Measurements from ENCODE around the gene DPRX.

The DPRX gene

GRCh38 chr19:53644061-53644816 lies 12.4 kb downstream of the DPRX start:
- Histone ChIP-seq H3K27ac (ENCODE audit: low read depth in 2 of 2, low read length in 2 of 2) (no peak overlapping the region), H3K9me3 (ENCODE audit: control insufficient read depth in 2 of 2, low read length in 2 of 2) (no peaks in the 10 kb centered on the region), H3K4me3 (ENCODE audit: low read length in 2 of 2) (no peak overlapping the region), H3K36me3 (ENCODE audit: control insufficient read depth in 2 of 2, insufficient read depth in 2 of 2, low read length in 2 of 2) (no peaks in the 10 kb centered on the region), H3K9ac (ENCODE audit: low read depth in 1 of 2, low read length in 2 of 2) (no peak overlapping the region), H3K27me3 (ENCODE audit: control insufficient read depth in 2 of 2, insufficient read depth in 2 of 2, low read length in 2 of 2) (no peaks in the 10 kb centered on the region), H3K4me1 (ENCODE audit: control insufficient read depth in 2 of 2, insufficient read depth in 2 of 2, low read length in 2 of 2) (no peaks in the 10 kb centered on the region)

- Histone ChIP-seq H3K36me3 (ENCODE audit: control insufficient read depth in 2 of 2, insufficient read depth in 2 of 2, low read length in 2 of 2) (no peaks in the 10 kb centered on the region), H3K9me3 (ENCODE audit: control insufficient read depth in 2 of 2, low read length in 2 of 2) (peaks cover 0 to 4% of the 10 kb centered on the region in 2 donors), H3K9ac (ENCODE audit: low read depth in 1 of 2, low read length in 2 of 2) (no peak overlapping the region), H3K27me3 (ENCODE audit: control insufficient read depth in 2 of 2, insufficient read depth in 2 of 2, low read length in 2 of 2) (no peaks in the 10 kb centered on the region), H3K27ac (ENCODE audit: low read depth in 2 of 2, low read length in 2 of 2) (no peak overlapping the region), H3K4me3 (ENCODE audit: low read length in 2 of 2) (no peak overlapping the region), H3K4me1 (ENCODE audit: control insufficient read depth in 2 of 2, insufficient read depth in 2 of 2, low read length in 2 of 2) (no peaks in the 10 kb centered on the region)
These were observed 14.3 kb downstream of the DPRX start for GRCh38 chr19:53646144-53646543.

- Histone ChIP-seq H3K9me3 (ENCODE audit: control insufficient read depth in 2 of 2, low read length in 2 of 2) (peaks cover 0 to 4% of the 10 kb centered on the region in 2 donors), H3K27me3 (ENCODE audit: control insufficient read depth in 2 of 2, insufficient read depth in 2 of 2, low read length in 2 of 2) (no peaks in the 10 kb centered on the region), H3K27ac (ENCODE audit: low read depth in 2 of 2, low read length in 2 of 2) (no peak overlapping the region), H3K9ac (ENCODE audit: low read depth in 1 of 2, low read length in 2 of 2) (no peak overlapping the region), H3K4me3 (ENCODE audit: low read length in 2 of 2) (no peak overlapping the region), H3K36me3 (ENCODE audit: control insufficient read depth in 2 of 2, insufficient read depth in 2 of 2, low read length in 2 of 2) (no peaks in the 10 kb centered on the region), H3K4me1 (ENCODE audit: control insufficient read depth in 2 of 2, insufficient read depth in 2 of 2, low read length in 2 of 2) (no peaks in the 10 kb centered on the region)
These were observed 15.6 kb downstream of the DPRX start for GRCh38 chr19:53647350-53647749.

- Histone ChIP-seq H3K36me3 (ENCODE audit: control insufficient read depth in 2 of 2, insufficient read depth in 2 of 2, low read length in 2 of 2) (no peaks in the 10 kb centered on the region), H3K9ac (ENCODE audit: low read depth in 1 of 2, low read length in 2 of 2) (no peak overlapping the region), H3K27ac (ENCODE audit: low read depth in 2 of 2, low read length in 2 of 2) (no peak overlapping the region), H3K4me1 (ENCODE audit: control insufficient read depth in 2 of 2, insufficient read depth in 2 of 2, low read length in 2 of 2) (no peaks in the 10 kb centered on the region), H3K9me3 (ENCODE audit: control insufficient read depth in 2 of 2, low read length in 2 of 2) (peaks cover 0 to 4% of the 10 kb centered on the region in 2 donors), H3K27me3 (ENCODE audit: control insufficient read depth in 2 of 2, insufficient read depth in 2 of 2, low read length in 2 of 2) (no peaks in the 10 kb centered on the region), H3K4me3 (ENCODE audit: low read length in 2 of 2) (no peak overlapping the region)
These were observed 16.0 kb downstream of the DPRX start for GRCh38 chr19:53647792-53648191.

- Histone ChIP-seq H3K9ac (ENCODE audit: low read depth in 1 of 2, low read length in 2 of 2) (no peak overlapping the region), H3K4me3 (ENCODE audit: low read length in 2 of 2) (no peak overlapping the region), H3K9me3 (ENCODE audit: control insufficient read depth in 2 of 2, low read length in 2 of 2) (peaks cover 0 to 4% of the 10 kb centered on the region in 2 donors), H3K27me3 (ENCODE audit: control insufficient read depth in 2 of 2, insufficient read depth in 2 of 2, low read length in 2 of 2) (no peaks in the 10 kb centered on the region), H3K36me3 (ENCODE audit: control insufficient read depth in 2 of 2, insufficient read depth in 2 of 2, low read length in 2 of 2) (no peaks in the 10 kb centered on the region), H3K27ac (ENCODE audit: low read depth in 2 of 2, low read length in 2 of 2) (no peak overlapping the region), H3K4me1 (ENCODE audit: control insufficient read depth in 2 of 2, insufficient read depth in 2 of 2, low read length in 2 of 2) (no peaks in the 10 kb centered on the region)
These were observed 18.2 kb downstream of the DPRX start for GRCh38 chr19:53649746-53650593.

GRCh38 chr19:53652476-53652875 lies 20.7 kb downstream of the DPRX start:
- no peak overlapping the region for H3K27ac ChIP-seq (ENCODE audit: low read depth in 2 of 2, low read length in 2 of 2)
- H3K4me3 ChIP-seq (ENCODE audit: low read length in 2 of 2) = no peak overlapping the region
- no peaks in the 10 kb centered on the region for H3K27me3 ChIP-seq (ENCODE audit: control insufficient read depth in 2 of 2, insufficient read depth in 2 of 2, low read length in 2 of 2)
- no peak overlapping the region for H3K9ac ChIP-seq (ENCODE audit: low read depth in 1 of 2, low read length in 2 of 2)
- peaks cover 0 to 4% of the 10 kb centered on the region in 2 donors for H3K9me3 ChIP-seq (ENCODE audit: control insufficient read depth in 2 of 2, low read length in 2 of 2)
- no peaks in the 10 kb centered on the region for H3K4me1 ChIP-seq (ENCODE audit: control insufficient read depth in 2 of 2, insufficient read depth in 2 of 2, low read length in 2 of 2)
- no peaks in the 10 kb centered on the region for H3K36me3 ChIP-seq (ENCODE audit: control insufficient read depth in 2 of 2, insufficient read depth in 2 of 2, low read length in 2 of 2)

GRCh38 chr19:53655042-53655665 lies 23.4 kb downstream of the DPRX start:
- Histone ChIP-seq H3K4me1 (ENCODE audit: control insufficient read depth in 2 of 2, insufficient read depth in 2 of 2, low read length in 2 of 2) (no peaks in the 10 kb centered on the region), H3K27me3 (ENCODE audit: control insufficient read depth in 2 of 2, insufficient read depth in 2 of 2, low read length in 2 of 2) (no peaks in the 10 kb centered on the region), H3K9ac (ENCODE audit: low read depth in 1 of 2, low read length in 2 of 2) (no peak overlapping the region), H3K4me3 (ENCODE audit: low read length in 2 of 2) (no peak overlapping the region), H3K9me3 (ENCODE audit: control insufficient read depth in 2 of 2, low read length in 2 of 2) (no peaks in the 10 kb centered on the region), H3K27ac (ENCODE audit: low read depth in 2 of 2, low read length in 2 of 2) (no peak overlapping the region), H3K36me3 (ENCODE audit: control insufficient read depth in 2 of 2, insufficient read depth in 2 of 2, low read length in 2 of 2) (no peaks in the 10 kb centered on the region)

- H3K4me3 ChIP-seq (ENCODE audit: low read length in 2 of 2) = no peak overlapping the region
- H3K27me3 ChIP-seq (ENCODE audit: control insufficient read depth in 2 of 2, insufficient read depth in 2 of 2, low read length in 2 of 2) = no peaks in the 10 kb centered on the region
- H3K9me3 ChIP-seq (ENCODE audit: control insufficient read depth in 2 of 2, low read length in 2 of 2) = no peaks in the 10 kb centered on the region
- H3K27ac ChIP-seq (ENCODE audit: low read depth in 2 of 2, low read length in 2 of 2) = no peak overlapping the region
- no peaks in the 10 kb centered on the region for H3K4me1 ChIP-seq (ENCODE audit: control insufficient read depth in 2 of 2, insufficient read depth in 2 of 2, low read length in 2 of 2)
- H3K36me3 ChIP-seq (ENCODE audit: control insufficient read depth in 2 of 2, insufficient read depth in 2 of 2, low read length in 2 of 2) = no peaks in the 10 kb centered on the region
- no peak overlapping the region for H3K9ac ChIP-seq (ENCODE audit: low read depth in 1 of 2, low read length in 2 of 2)
These were observed 25.5 kb downstream of the DPRX start for GRCh38 chr19:53657330-53657729.

GRCh38 chr19:53657778-53658177 lies 26.0 kb downstream of the DPRX start:
- no peaks in the 10 kb centered on the region for H3K4me1 ChIP-seq (ENCODE audit: control insufficient read depth in 2 of 2, insufficient read depth in 2 of 2, low read length in 2 of 2)
- H3K27me3 ChIP-seq (ENCODE audit: control insufficient read depth in 2 of 2, insufficient read depth in 2 of 2, low read length in 2 of 2) = no peaks in the 10 kb centered on the region
- no peak overlapping the region for H3K27ac ChIP-seq (ENCODE audit: low read depth in 2 of 2, low read length in 2 of 2)
- no peak overlapping the region for H3K4me3 ChIP-seq (ENCODE audit: low read length in 2 of 2)
- H3K9me3 ChIP-seq (ENCODE audit: control insufficient read depth in 2 of 2, low read length in 2 of 2) = no peaks in the 10 kb centered on the region
- no peak overlapping the region for H3K9ac ChIP-seq (ENCODE audit: low read depth in 1 of 2, low read length in 2 of 2)
- H3K36me3 ChIP-seq (ENCODE audit: control insufficient read depth in 2 of 2, insufficient read depth in 2 of 2, low read length in 2 of 2) = no peaks in the 10 kb centered on the region

- no peak overlapping the region for H3K27ac ChIP-seq (ENCODE audit: low read depth in 2 of 2, low read length in 2 of 2)
- no peak overlapping the region for H3K9ac ChIP-seq (ENCODE audit: low read depth in 1 of 2, low read length in 2 of 2)
- H3K4me3 ChIP-seq (ENCODE audit: low read length in 2 of 2) = no peak overlapping the region
These were observed 27.5 kb downstream of the DPRX start for GRCh38 chr19:53659292-53659691.

More at GRCh38 chr19:53659292-53659691, 27.5 kb downstream of the DPRX start:
- no peaks in the 10 kb centered on the region for H3K4me1 ChIP-seq (ENCODE audit: control insufficient read depth in 2 of 2, insufficient read depth in 2 of 2, low read length in 2 of 2)
- no peaks in the 10 kb centered on the region for H3K9me3 ChIP-seq (ENCODE audit: control insufficient read depth in 2 of 2, low read length in 2 of 2)
- H3K27me3 ChIP-seq (ENCODE audit: control insufficient read depth in 2 of 2, insufficient read depth in 2 of 2, low read length in 2 of 2) = no peaks in the 10 kb centered on the region
- no peaks in the 10 kb centered on the region for H3K36me3 ChIP-seq (ENCODE audit: control insufficient read depth in 2 of 2, insufficient read depth in 2 of 2, low read length in 2 of 2)
